Fibroblast of pulmonary artery (primary cell): ENCODE results near the gene LUZP1.

Experiments
- DNase-seq: peaks from one replicate; pipeline ENCODE4 v3.0.0-alpha.2; 2010; ENCODE audit warnings: low read depth
- H3K4me3 ChIP-seq: replicated peaks from 2 replicates; pipeline ENCODE4 v1.5.1; 2011; ENCODE audit warnings: low read depth, mild to moderate bottlenecking, control low read depth, low read length, moderate library complexity
- TF ChIP-seq, protein P1 (sequence below): IDR thresholded peaks from 2 replicates; pipeline ENCODE4 v1.5.1; 2011; ENCODE audit warnings: mild to moderate bottlenecking, control low read depth, low read length, inconsistent platforms; ENCODE audit errors: missing control alignments

LUZP1 gene

DNA sequence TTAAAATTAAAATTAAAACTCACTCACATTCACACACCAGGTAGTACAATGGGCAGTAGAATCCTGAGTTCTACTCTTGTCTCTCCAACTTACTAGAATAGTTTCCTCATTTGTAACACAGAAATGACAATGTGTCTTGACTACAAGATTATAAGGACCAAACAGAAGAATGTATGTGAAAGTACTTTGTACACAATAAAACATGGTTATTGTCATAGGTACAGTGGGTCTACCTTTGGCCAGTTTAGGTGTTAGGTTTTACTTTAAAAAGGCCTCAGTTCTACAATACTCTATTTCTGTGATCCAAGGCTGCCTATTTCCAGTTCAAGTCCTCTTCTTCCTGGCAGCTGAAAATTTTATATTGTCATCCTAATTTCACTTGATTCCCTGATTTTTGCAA lies 50.2 kb downstream of the LUZP1 start:
- DNase-seq, result no peak
- TF ChIP-seq, protein P1, sequence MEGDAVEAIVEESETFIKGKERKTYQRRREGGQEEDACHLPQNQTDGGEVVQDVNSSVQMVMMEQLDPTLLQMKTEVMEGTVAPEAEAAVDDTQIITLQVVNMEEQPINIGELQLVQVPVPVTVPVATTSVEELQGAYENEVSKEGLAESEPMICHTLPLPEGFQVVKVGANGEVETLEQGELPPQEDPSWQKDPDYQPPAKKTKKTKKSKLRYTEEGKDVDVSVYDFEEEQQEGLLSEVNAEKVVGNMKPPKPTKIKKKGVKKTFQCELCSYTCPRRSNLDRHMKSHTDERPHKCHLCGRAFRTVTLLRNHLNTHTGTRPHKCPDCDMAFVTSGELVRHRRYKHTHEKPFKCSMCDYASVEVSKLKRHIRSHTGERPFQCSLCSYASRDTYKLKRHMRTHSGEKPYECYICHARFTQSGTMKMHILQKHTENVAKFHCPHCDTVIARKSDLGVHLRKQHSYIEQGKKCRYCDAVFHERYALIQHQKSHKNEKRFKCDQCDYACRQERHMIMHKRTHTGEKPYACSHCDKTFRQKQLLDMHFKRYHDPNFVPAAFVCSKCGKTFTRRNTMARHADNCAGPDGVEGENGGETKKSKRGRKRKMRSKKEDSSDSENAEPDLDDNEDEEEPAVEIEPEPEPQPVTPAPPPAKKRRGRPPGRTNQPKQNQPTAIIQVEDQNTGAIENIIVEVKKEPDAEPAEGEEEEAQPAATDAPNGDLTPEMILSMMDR, result no peak
- no peak overlapping the region for H3K4me3 ChIP-seq

DNA sequence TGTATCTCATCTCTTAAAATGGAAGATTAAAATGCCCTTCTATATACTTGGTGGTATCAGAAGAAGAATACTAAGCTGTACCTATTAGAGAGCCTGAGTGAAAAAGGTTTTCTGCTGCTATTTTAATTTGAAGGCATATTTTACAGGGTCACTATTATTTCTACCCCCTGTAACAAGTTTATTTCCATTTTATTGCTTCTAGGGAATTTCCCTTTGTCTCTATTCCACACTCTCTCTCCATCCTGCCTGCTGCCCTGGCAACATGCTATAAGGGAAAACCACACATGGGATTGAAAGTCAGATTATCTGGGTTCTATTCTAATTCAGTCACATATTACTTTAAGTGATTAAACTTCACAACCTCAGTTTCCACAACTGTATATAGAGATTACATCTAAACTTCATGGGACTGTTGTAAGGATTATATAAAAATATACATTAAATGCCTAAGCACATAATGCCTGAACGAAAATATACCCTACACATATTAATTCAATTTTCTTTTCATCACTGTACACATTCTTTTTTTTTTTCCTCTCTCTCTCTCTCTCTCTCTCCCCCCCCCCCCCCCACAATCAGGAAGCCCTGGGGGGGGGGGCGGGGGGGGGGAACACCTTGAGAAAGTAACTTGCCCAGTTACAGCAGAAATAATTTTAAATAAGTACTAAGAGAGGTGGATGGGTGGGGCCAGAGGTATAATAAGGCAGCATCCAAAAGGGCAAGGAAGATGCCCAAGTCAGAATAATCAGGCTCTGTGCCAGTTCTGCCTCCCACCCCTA lies 51.5 kb downstream of the LUZP1 start:
- no peak for DNase-seq
- TF ChIP-seq, protein P1, result no peak
- no peak overlapping the region for H3K4me3 ChIP-seq

DNA sequence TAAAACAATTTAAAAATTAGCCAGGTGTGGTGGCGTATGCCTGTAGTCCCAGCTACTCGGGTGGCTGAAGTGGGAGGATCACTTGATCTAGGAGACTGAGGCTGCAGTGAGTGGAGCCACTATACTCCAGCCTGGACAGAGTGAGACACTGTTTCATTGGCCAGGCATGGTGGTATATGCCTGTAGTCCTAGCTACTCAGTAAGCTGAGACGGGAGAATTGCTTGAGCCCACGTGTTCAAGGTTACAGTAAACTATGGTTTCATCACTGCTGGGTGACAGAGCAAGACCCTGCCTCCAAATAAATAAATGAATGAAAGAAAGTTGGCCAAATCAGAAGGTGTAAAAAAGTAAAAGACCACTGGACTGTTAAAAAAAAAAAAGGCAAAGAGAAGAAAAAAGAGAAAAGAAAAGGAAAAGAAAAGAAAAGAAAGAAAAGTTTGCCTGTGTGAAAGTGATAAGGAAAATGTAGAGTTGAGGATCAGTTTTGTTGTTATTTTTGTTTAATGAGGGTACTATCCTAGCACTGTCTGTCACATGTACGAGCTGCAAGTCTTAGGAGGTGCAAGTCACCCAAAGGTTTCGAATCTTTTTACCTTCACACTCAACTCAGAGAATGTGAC lies 52.3 kb downstream of the LUZP1 start:
- TF ChIP-seq, protein P1, result no peak
- no peak overlapping the region for H3K4me3 ChIP-seq
- no peak for DNase-seq

DNA sequence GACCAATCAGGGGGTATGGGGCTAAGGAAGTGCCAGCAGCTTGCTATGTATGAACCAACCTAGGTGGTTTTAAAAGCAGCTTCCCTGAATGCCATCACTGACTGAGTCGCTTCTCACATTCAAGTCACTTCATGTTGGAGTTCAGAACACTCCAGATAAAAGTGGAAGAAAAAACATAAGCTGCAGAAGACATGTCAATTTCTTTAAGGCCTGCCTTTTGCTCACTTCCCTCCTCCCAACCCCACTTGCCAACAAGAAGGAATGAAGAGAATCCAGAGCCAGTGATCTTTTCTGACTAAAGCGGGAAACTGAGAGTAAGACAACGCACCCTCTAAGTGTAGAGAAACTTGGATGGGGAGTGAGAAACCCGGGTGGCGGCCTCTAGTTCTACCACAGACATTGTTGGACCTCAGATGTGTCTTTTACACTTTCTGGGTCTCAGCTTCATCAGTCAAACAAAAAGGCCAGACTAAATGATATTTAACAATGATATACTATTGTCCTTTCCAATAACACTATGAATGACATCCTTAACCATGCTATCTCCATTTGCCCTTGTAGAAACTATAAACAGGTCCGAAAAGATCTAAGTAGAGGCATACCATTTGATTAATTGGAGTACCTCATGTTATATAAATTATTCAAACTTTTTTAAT lies 54.1 kb downstream of the LUZP1 start:
- TF ChIP-seq, protein P1, result no peak
- no peak for DNase-seq
- H3K4me3 ChIP-seq, result no peak overlapping the region

DNA sequence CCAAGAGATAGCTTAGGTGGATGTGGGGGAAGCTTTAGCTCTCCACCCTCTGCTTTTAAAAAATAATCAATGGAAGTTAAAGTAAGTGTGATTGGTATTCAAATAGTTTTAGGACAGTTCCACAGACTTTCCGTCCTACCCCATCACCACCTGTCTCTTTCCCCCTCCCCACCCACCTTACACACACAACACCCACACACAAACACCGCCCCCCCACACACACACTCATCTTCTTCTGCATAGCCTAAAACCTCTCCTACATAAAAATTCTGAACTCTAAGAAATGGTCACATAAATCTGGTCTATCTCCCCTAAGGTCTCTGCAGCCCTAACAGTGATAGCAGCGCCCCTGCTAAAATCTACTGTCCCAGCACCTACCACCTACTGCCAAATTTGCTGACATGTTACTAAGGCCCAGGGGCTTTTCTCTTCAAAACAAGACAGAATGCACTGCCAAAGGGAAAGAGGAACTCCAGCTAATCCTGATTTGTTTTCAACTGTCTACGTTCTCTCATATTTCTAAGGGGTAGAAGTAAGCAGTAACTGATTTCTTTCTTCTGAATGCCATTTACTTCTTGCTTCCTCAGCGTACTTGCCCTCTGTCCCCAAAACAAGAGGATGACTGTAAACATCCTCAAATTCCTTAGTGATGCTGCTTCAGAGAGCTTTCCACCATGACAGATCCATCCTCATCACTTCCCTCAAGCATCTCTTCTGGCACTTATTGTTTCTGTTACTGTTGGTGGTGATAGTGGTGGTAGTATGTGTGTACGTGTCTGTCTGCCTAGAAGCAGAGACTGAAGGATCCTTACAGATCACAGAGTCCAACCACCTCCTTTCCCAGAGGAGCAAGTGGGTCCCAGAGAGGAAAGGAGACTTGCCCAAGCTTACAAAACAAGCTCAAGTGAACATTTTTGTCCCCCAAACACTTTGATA lies 56.8 kb downstream of the LUZP1 start:
- DNase-seq, result no peak
- no peak overlapping the region for H3K4me3 ChIP-seq
- TF ChIP-seq, protein P1, result no peak

DNA sequence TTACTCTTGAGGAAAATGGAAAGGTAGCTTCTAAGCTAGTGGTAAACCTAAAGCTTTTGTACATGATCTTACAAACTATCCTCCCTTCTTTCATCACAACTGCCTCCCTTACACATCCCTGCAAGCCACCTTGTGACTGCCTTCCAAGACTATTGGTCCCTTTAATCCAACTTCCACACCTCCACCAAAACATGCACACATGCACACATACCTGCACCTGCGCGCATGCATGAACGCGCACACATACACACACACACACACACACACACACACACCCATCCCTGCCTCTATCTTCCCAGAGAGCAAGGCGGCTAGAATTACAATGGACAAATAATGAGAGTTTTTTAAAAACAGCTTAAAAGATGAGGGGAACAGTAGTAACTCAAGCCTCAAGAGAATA lies 58.3 kb downstream of the LUZP1 start:
- TF ChIP-seq, protein P1, result no peak
- DNase-seq, result no peak
- H3K4me3 ChIP-seq, result no peak overlapping the region
